HG02642 (cell line): ENCODE measurements around the gene CLEC16A.

ENCODE experiments used
- ATAC-seq: cut with Tn5 transposase; IDR thresholded peaks from one replicate; pipeline ENCODE4 v1.9.1; 2021; ENCODE audit warnings: mild to moderate bottlenecking; ENCODE audit not compliant: unreplicated experiment, poor library complexity

CLEC16A gene

DNA sequence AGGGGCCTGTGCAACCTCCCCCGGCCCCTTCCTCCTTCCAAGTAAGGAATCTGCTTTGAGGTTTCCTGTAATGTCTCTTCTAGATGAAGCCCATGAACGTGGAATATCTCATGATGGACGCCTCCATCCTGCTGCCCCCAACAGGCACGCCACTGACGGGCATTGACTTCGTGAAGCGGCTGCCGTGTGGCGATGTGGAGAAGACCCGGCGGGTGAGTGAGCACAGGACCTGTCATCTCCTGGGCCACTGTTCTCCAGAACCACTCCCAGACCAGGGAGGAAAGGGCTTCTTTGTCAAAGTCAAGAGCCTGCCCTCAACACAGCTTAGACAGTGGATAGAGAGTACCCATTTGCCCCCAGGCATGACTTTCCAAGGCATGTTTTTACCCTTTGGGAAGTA is 107.1 kb downstream of the CLEC16A start:
- no peak for ATAC-seq

GRCh38 chr16:11051879-11052808 is 107.8 kb downstream of the CLEC16A start:
- peak; percentile 71 for ATAC-seq

- no peak for ATAC-seq
Observed at GRCh38 chr16:11053916-11054460, 109.6 kb downstream of the CLEC16A start.

DNA sequence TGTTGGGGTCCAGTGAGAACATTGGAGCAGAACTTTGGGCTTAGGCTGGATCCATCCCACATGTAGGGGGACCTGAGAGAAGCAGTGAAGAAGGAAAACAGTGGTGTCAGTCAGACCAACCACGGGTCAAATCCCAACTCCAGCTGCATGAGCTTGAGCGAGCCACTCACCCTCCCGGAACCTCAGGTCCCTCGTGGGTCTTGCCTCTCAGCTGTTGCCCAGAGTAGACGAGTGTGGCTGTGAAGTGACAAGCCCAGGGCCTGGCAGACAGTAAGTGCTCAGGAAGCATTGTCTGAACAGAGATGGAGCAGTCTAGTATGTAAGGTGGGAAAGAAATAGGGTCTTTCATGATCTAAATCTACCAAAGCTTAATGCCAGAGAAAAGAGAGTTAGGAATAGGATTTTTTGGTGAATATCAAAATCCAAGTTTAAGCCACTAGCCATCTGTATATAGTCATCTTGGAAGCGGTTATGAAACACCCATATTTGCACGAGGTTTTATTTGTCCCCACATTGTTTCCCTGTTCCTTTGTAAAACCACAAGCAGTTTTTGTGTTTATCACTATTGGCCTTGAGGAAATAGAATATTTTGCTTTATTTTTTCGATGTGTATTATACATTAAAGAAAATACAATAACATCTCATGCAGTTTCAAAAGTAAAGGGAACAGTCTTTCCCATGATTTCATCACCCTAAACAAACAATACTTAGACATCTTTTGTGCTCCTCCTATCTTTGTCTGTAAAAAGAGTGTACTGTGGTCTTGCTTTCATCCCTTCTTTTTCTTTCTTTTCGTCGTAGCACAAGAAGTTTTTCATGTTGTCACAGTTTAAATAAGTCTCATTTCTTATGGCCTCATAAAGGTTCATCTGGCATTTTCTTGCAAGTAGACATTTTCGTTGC is 112.0 kb downstream of the CLEC16A start:
- no peak for ATAC-seq

DNA sequence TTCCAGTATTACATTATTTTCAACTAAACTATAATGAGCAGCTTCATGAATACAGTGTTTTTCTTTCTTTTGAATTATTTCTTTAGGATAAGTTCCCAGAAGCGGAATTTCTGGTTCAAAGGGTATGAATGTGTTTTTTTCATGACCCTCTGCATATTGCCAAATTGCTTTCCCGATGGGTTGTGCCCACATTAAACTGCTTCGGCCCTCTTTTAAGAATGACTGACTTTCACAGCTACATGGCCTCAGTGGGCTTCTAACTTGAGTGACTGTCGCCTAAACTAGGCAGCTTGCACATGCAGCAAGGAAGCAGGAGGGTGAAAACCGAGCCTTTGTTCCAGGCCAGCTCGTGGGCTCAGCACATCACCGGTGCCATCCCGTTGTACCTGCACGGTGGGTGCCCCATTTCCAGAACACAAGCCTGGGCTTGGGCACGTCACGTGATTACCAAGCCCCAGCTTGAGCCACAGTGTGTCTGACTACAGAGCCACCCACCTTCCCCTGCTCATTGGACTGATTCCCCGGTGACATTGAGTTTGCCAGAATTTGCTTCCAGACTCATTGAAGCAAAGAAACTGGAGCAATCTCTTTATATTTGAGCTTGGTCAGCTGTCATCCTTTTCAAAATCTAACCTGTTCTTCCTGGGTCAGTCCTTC is 112.8 kb downstream of the CLEC16A start:
- no peak for ATAC-seq

DNA sequence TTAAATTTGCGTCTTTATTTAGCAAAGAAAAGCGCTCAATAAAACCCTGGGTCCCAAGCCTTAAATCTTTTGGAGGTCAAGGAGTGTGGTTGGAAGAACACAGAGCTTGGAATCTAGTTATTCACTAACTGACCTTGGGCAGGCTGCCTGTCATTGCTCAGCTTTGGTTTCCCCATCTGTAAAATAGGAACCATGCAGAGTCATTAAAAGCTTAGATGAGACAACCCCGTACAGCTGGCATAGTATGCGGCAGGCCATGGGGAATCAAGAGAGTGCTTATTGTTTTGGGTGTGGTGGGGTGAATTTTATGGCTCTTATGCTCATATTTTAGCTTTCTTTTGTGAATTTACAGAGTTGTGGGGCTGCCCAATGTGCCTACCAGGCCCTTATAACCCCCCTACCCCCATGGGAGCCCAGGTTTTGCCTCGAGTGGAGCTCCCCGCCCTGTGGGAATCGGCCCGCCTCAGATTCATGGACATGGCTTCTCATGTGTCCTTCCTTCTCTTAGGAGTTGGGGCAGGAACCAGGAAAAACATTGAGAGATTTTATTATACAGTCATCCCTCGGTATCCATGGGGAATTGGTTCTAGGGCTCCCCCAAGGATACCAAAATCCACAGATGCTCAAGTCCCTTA is 113.5 kb downstream of the CLEC16A start:
- no peak for ATAC-seq

DNA sequence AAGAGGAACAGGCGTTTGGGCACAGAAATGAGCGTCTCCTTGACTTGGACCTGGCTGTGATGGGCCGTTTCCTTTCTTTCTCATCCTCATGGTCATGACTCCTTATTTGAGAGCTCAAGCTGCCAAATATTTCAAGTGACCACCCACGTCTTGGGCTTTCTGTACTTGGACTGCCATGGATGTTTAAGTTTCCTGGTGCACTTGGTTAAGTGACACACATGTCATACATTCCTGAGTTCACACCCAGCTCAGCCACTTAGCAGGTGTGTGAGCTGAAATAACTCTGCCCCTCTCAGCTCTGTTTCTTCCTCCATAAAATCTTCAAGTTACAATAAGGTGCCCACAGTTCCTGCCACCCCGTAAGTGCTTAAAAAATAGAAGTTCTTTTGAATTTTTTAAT is 114.5 kb downstream of the CLEC16A start:
- no peak for ATAC-seq

DNA sequence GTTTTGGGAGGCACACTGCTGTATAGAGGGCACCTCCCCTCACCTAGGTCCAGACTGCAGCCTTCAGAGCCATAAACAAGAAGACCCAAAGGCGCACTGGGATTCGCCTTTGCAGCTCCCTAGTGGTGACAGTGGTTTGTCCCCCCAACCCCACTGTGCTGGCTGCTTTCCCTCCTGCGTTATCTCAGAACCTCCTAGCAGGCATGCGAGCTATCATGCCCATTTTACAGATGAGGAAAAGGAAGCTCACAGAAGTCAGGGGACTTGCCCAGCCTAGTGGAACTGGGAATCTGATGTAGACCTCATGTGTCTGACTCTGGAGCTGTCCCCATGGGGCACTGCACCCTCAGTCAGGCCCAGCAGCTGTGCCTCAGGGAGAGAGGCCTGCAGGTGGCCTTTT is 115.2 kb downstream of the CLEC16A start:
- no peak for ATAC-seq

GRCh38 chr16:11060364-11060763 is 116.0 kb downstream of the CLEC16A start:
- ATAC-seq, result no peak

GRCh38 chr16:11060842-11061241 is 116.5 kb downstream of the CLEC16A start:
- ATAC-seq, result no peak

- ATAC-seq, result no peak
Observed at GRCh38 chr16:11061629-11062270, 117.4 kb downstream of the CLEC16A start.

GRCh38 chr16:11063448-11064201 is 119.3 kb downstream of the CLEC16A start:
- ATAC-seq, result no peak

DNA sequence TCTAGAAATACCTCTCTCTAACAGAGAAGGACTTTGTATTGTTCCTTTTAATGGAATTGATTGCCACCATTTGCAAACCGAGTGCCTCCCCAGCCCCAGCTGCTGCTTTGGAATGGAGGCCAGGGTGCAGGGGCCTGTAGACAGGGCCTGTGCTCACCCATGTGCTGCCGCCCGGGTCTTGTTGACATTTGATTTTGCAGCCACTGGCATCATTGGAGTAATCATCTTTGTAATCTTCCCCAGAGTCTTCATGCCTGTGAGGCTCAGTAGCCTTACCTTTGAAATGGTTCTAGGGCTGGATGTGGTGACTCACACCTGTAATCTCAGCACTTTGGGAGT is 119.8 kb downstream of the CLEC16A start:
- no peak for ATAC-seq

GRCh38 chr16:11064851-11065250 is 120.5 kb downstream of the CLEC16A start:
- ATAC-seq, result no peak

DNA sequence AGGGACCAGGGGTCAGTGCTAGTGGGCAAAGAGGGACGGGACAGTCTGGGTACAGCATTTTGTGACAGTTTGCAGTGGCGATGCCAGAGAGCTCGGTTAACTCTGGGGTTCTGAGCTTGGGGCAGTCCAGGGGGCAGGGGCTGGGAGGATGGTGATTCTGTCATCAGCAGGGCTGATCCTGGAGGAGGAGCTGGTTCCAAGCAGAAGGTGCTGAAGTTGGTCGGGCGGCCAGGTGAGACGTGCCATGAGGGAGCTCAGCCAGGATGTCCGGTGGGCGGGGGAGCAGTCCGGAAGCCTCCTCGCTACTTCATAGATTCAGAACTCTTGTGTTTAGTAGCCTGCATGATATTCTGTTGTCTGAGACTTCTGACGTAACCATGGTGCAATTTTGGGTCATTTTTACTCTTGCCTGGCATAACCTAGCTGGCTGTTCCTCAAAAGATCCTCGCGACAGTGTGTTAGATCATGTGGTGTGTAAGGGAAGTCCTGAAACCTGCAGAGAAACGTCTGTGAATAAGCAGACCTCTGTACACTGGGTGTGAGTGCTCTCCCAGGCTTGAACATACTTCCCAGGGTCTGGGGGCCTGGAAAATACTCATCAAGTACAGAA is 122.0 kb downstream of the CLEC16A start:
- no peak for ATAC-seq

DNA sequence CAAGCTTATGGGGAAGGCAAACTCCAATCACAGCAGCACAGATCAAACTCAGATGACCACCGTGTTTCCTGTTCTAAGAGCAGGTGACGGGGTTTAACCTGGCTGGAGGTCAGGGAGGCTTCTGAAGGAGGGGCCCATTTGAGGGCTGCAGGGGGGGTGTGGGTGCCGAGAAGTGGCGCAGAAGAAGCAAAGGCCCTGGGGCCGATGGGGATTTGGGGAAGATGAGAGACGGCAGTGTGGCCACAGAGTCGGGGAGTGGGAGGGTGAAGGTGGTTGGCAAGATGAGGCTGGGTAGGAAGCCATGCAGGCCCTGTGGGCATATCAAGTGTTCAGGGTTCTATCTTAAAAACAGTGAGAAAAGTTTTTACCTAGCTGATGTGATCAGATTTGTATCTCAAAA is 122.9 kb downstream of the CLEC16A start:
- no peak for ATAC-seq

DNA sequence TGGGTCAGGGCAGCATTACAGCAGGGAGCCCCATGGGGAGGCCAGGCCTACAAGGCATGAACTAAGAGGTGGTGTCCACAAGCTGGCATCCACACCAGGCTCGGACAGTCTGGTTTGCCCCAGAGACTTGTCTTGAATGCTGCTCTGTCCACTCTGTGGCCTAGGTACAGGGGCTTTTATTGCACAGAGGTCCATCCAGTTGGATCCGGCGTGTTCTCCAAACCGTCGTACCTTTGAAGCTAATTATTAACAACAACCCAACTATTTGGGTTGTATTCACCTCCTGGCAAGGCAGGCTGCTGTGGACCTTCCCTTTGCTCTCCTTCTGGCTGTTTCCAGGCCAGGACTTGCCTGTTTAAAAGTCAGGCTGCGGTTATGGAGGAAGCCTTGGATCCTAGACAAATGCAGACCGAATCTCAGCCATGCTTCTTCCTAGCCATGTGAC is 123.4 kb downstream of the CLEC16A start:
- no peak for ATAC-seq

DNA sequence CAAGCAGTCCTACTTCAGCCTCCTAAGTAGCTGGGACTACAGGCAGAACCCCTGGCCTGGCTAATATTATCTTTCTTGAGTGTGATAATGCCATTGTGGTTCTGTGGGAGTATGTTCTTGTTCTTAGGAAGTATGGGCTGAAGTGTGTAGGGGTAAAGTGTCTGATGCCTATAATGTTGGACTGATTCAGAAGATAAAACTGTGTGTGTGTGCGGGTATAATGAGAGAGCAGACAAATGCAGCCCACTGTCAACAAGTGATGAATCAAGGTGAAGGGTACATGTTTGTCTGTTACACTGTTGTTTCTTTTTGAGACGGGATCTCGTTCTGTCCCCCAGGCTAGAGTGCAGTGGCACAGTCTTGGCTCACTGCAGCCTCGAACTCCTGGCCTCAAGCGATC is 127.5 kb downstream of the CLEC16A start:
- no peak for ATAC-seq
